Osteocyte (in vitro differentiated cells): ENCODE measurements around the gene DPY19L3. TPM values are rescaled to one million over a fixed set of nuclear protein-coding genes. Genes with fewer than 3 reads are reported as not detected.

Experiments
- DNase-seq: peaks from one replicate; pipeline ENCODE4 v3.0.0; 2021; ENCODE audit warnings: mixed read lengths; ENCODE audit not compliant: unreplicated experiment; ENCODE audit errors: extremely low spot score
- H3K27ac Mint-ChIP-seq: one replicate; pipeline ENCODE4 v1.8.0; 2021; ENCODE audit warnings: mild to moderate bottlenecking, mixed read lengths; ENCODE audit not compliant: unreplicated experiment
- H3K27me3 Mint-ChIP-seq: one replicate; pipeline ENCODE4 v1.8.0; 2021; ENCODE audit warnings: mixed read lengths; ENCODE audit not compliant: unreplicated experiment
- H3K36me3 Mint-ChIP-seq: one replicate; pipeline ENCODE4 v1.8.0; 2021; ENCODE audit warnings: mixed read lengths; ENCODE audit not compliant: unreplicated experiment
- H3K4me1 Mint-ChIP-seq: one replicate; pipeline ENCODE4 v1.8.0; 2021; ENCODE audit warnings: mixed read lengths; ENCODE audit not compliant: unreplicated experiment
- H3K4me3 Mint-ChIP-seq: one replicate; pipeline ENCODE4 v1.8.0; 2021; ENCODE audit warnings: mild to moderate bottlenecking, moderate library complexity, mixed read lengths; ENCODE audit not compliant: unreplicated experiment
- H3K9me3 Mint-ChIP-seq: one replicate; pipeline ENCODE4 v1.8.0; 2021; ENCODE audit warnings: mixed read lengths; ENCODE audit not compliant: unreplicated experiment
- CTCF ChIP-seq: fragments of 200-600 bp; sonication (generic); IDR thresholded peaks from 2 replicates; pipeline ENCODE4 v1.5.0; 2021; ENCODE audit warnings: antibody characterized with exemption, mild to moderate bottlenecking, moderate library complexity
- total RNA-seq: library from RNA; stranded (reverse); gene quantifications from 2 replicates; pipeline ENCODE4 v1.2.1, GENCODE V29; 2021

Gene DPY19L3
- total RNA-seq, 1 donor from 2014 or later: 75.4 TPM

GRCh38 chr19:32362318-32362691 is 43.3 kb upstream of the DPY19L3 start:
- peaks cover 43% of the 10 kb centered on the region for H3K36me3 Mint-ChIP-seq
- no peak for TF ChIP-seq CTCF
- H3K27me3 Mint-ChIP-seq: no peaks in the 10 kb centered on the region
- no peaks in the 10 kb centered on the region for H3K4me1 Mint-ChIP-seq
- DNase-seq: no peak
- no peak overlapping the region for H3K4me3 Mint-ChIP-seq
- H3K9me3 Mint-ChIP-seq: no peaks in the 10 kb centered on the region
- H3K27ac Mint-ChIP-seq: no peak overlapping the region

GRCh38 chr19:32363175-32363574 is 42.4 kb upstream of the DPY19L3 start:
- TF ChIP-seq CTCF: no peak
- Mint-ChIP-seq H3K9me3 (no peaks in the 10 kb centered on the region), H3K4me1 (no peaks in the 10 kb centered on the region), H3K36me3 (peaks cover 51% of the 10 kb centered on the region), H3K27me3 (no peaks in the 10 kb centered on the region), H3K4me3 (no peak overlapping the region), H3K27ac (no peak overlapping the region)
- no peak for DNase-seq

GRCh38 chr19:32363632-32364031 is 41.9 kb upstream of the DPY19L3 start:
- Mint-ChIP-seq H3K4me3 (no peak overlapping the region), H3K27me3 (no peaks in the 10 kb centered on the region)

GRCh38 chr19:32364040-32364439 is 41.5 kb upstream of the DPY19L3 start:
- DNase-seq: no peak
- TF ChIP-seq CTCF: no peak
- Mint-ChIP-seq H3K4me1 (peaks cover 1% of the 10 kb centered on the region), H3K27ac (no peak overlapping the region), H3K9me3 (no peaks in the 10 kb centered on the region), H3K27me3 (no peaks in the 10 kb centered on the region), H3K4me3 (no peak overlapping the region), H3K36me3 (peaks cover 53% of the 10 kb centered on the region)

More at GRCh38 chr19:32363632-32364031, 41.9 kb upstream of the DPY19L3 start:
- Mint-ChIP-seq H3K36me3 (peaks cover 53% of the 10 kb centered on the region), H3K9me3 (no peaks in the 10 kb centered on the region), H3K27ac (no peak overlapping the region), H3K4me1 (peaks cover 1% of the 10 kb centered on the region)
- TF ChIP-seq CTCF: no peak
- DNase-seq: no peak

- Mint-ChIP-seq H3K4me1 (peaks cover 5% of the 10 kb centered on the region), H3K4me3 (no peak overlapping the region), H3K27me3 (no peaks in the 10 kb centered on the region), H3K27ac (no peak overlapping the region), H3K9me3 (no peaks in the 10 kb centered on the region), H3K36me3 (peaks cover 58% of the 10 kb centered on the region)
- no peak for DNase-seq
- TF ChIP-seq CTCF: no peak
These were observed 38.5 kb upstream of the DPY19L3 start for GRCh38 chr19:32367063-32367462.
